Measurements from ENCODE around the gene PLXNA2.

DNA sequence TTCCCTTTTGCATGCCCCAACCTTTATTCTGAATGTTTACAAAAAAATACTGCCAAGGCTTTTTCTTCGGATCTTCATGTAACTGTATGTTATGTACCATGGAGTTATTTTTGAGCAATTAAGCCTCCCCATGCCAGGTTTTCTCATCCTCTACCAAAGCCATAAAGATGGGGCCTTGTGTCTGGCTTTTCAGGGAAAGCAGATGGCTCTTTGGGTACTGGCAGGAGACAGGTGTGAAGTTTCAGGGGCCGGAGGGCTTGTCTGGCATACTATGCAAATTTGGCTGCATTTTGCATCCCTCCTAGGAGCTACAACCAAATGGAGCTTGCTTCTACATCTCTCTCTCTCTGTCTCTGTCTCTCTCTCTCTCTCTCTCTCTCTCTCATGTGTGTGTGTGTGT, 28.1 kb upstream of the PLXNA2 start:
- TF ChIP-seq, protein P1, sequence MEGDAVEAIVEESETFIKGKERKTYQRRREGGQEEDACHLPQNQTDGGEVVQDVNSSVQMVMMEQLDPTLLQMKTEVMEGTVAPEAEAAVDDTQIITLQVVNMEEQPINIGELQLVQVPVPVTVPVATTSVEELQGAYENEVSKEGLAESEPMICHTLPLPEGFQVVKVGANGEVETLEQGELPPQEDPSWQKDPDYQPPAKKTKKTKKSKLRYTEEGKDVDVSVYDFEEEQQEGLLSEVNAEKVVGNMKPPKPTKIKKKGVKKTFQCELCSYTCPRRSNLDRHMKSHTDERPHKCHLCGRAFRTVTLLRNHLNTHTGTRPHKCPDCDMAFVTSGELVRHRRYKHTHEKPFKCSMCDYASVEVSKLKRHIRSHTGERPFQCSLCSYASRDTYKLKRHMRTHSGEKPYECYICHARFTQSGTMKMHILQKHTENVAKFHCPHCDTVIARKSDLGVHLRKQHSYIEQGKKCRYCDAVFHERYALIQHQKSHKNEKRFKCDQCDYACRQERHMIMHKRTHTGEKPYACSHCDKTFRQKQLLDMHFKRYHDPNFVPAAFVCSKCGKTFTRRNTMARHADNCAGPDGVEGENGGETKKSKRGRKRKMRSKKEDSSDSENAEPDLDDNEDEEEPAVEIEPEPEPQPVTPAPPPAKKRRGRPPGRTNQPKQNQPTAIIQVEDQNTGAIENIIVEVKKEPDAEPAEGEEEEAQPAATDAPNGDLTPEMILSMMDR (IDR thresholded peaks at IDR 0.05), result no peak
- no peak for TF ChIP-seq EZH2 (IDR thresholded peaks at IDR 0.05; ENCODE audit: borderline replicate concordance, insufficient read depth, low read depth, low read length, poor library complexity, severe bottlenecking)
